K562 (cell line): ENCODE measurements around the gene MORF4L1. TPM values are rescaled to one million over a fixed set of nuclear protein-coding genes. Genes with fewer than 3 reads are reported as not detected.

Source experiments
- ATAC-seq: fragments of 200-7000 bp; cut with Tn5 transposase; 3 replicates; pipeline ENCODE4 v1.9.1; 2020; ENCODE audit warnings: moderate library complexity
- BruUV-seq: library from RNA; stranded (reverse); fragments of 400-500 nt; replicated peaks from 2 replicates; lab custom pipeline; 2021; lab: Mats Ljungman, UMichigan
- CTCF ChIA-PET: fragments of 300-600 bp; formaldehyde crosslinking; extraction: SDS; loops from one replicate; lab custom pipeline; 2021; ENCODE audit warnings: low intra/inter-chr PET ratio; lab: Yijun Ruan, JAX
- POLR2A ChIA-PET: fragments of 300-600, 350-650 bp; sonication (Branson Sonifier 250); formaldehyde crosslinking; extraction: SDS; loops from one replicate; lab custom pipeline; 2021; ENCODE audit warnings: antibody characterized with exemption, inconsistent platforms; lab: Yijun Ruan, JAX
- DNase-seq, 4 experiments: peaks; one replicate each; pipeline versions ENCODE4 v3.0.0 to v3.0.0-alpha.2; 2011 to 2018; ENCODE audit warnings: low spot score in 3 of 4, mixed read lengths in 3 of 4; ENCODE audit errors: extremely low read depth in 1 of 4
- FAIRE-seq: peaks from 2 replicates; lab custom pipeline; 2011; peaks lifted over from hg19 to GRCh38; lab: Jason Lieb, UNC
- H2AFZ ChIP-seq: 2 replicates; pipeline ENCODE4 v1.6.0; 2011; ENCODE audit warnings: low read depth, low read length, control low read depth, inconsistent platforms
- H3K27ac ChIP-seq: fragments of 200-600 bp; 3 replicates; pipeline ENCODE4 v1.8.0; 2011; ENCODE audit warnings: low read depth, mild to moderate bottlenecking, control low read depth, inconsistent platforms, low read length, moderate library complexity, mixed read lengths; ENCODE audit errors: extremely low read depth
- H3K27me3 ChIP-seq, 2 experiments: fragments of 300-600 bp in 1 of 2; 2 replicates in 1 of 2; 3 replicates in 1 of 2; pipeline versions ENCODE4 v1.6.0 to v1.8.0; 2011; ENCODE audit warnings: inconsistent platforms in 2 of 2, low read length in 2 of 2, mild to moderate bottlenecking in 1 of 2, mixed read lengths in 1 of 2, moderate library complexity in 1 of 2; ENCODE audit not compliant: control insufficient read depth in 2 of 2, insufficient read depth in 2 of 2
- H3K36me3 ChIP-seq: fragments of 300-600 bp; 3 replicates; pipeline ENCODE4 v1.8.0; 2011; ENCODE audit warnings: mild to moderate bottlenecking, low read length, inconsistent platforms; ENCODE audit not compliant: control insufficient read depth, insufficient read depth
- H3K4me1 ChIP-seq, 2 experiments: fragments of 200-600 bp in 1 of 2; replicated peaks in 1 of 2; 2 replicates in 1 of 2; 3 replicates in 1 of 2; pipeline versions ENCODE4 v1.5.1 to v1.8.0; 2011; ENCODE audit warnings: inconsistent platforms in 2 of 2, low read length in 2 of 2, mild to moderate bottlenecking in 1 of 2, mixed read lengths in 1 of 2, moderate library complexity in 1 of 2; ENCODE audit not compliant: control insufficient read depth in 2 of 2, insufficient read depth in 2 of 2
- H3K4me2 ChIP-seq: 2 replicates; pipeline ENCODE4 v1.6.1; 2011; ENCODE audit warnings: low read length, control low read depth, inconsistent platforms, mixed read lengths; ENCODE audit not compliant: insufficient read depth
- H3K4me3 ChIP-seq: fragments of 200-600 bp; sonication (generic), shearing (Covaris generic); 2 replicates; pipeline ENCODE4 v1.5.1; 2016; ENCODE audit warnings: control low read depth, inconsistent platforms
- H3K79me2 ChIP-seq: fragments of 200-600 bp; 3 replicates; pipeline ENCODE4 v1.8.0; 2011; ENCODE audit warnings: low read length, inconsistent platforms; ENCODE audit not compliant: control insufficient read depth, insufficient read depth
- H3K9ac ChIP-seq, 2 experiments: 2 replicates each; pipeline versions ENCODE4 v1.6.0 to v1.6.1; 2011; ENCODE audit warnings: low read depth in 2 of 2, low read length in 2 of 2, control low read depth in 1 of 2, inconsistent platforms in 1 of 2, mild to moderate bottlenecking in 1 of 2, mixed read lengths in 1 of 2; ENCODE audit not compliant: insufficient read depth in 1 of 2
- H3K9me1 ChIP-seq: one replicate; pipeline ENCODE4 v1.6.0; 2011; ENCODE audit warnings: inconsistent platforms, mild to moderate bottlenecking, low read length, moderate library complexity; ENCODE audit not compliant: control insufficient read depth, insufficient read depth
- H3K9me3 ChIP-seq: replicated peaks from 2 replicates; pipeline ENCODE4 v1.5.1; 2011; ENCODE audit warnings: low read depth, low read length, inconsistent platforms; ENCODE audit not compliant: control insufficient read depth, insufficient read depth
- H4K20me1 ChIP-seq: replicated peaks from 2 replicates; pipeline ENCODE4 v1.6.1; 2011; ENCODE audit warnings: low read length, inconsistent platforms, mixed read lengths; ENCODE audit not compliant: control insufficient read depth, insufficient read depth
- EP400 ChIP-seq: fragments of 450-650 bp; IDR thresholded peaks from 2 replicates; pipeline ENCODE4 v1.6.1; 2017; ENCODE audit warnings: antibody characterized with exemption, mild to moderate bottlenecking, moderate library complexity
- FOXK2 ChIP-seq, 2 experiments: fragments of 450-650 bp; IDR thresholded peaks in 1 of 2; conservative IDR thresholded peaks in 1 of 2; 2 replicates each; pipeline ENCODE4 v1.6.1; 2016; ENCODE audit warnings: low read depth in 2 of 2, mild to moderate bottlenecking in 1 of 2
- MTA3 ChIP-seq: fragments of 450-650 bp; formaldehyde crosslinking; IDR thresholded peaks from 2 replicates; pipeline ENCODE4 v1.6.1; 2017; ENCODE audit warnings: mild to moderate bottlenecking, borderline replicate concordance
- RBM25 ChIP-seq: fragments of 200-400 bp; formaldehyde crosslinking; IDR thresholded peaks from 2 replicates; pipeline ENCODE4 v1.6.1; 2018; ENCODE audit warnings: low read length, low read depth, moderate library complexity; ENCODE audit not compliant: severe bottlenecking
- RERE ChIP-seq: sonication (generic); formaldehyde crosslinking; IDR thresholded peaks from 2 replicates; pipeline ENCODE4 v1.8.0; 2023; ENCODE audit warnings: missing genetic modification reagents, mild to moderate bottlenecking, borderline replicate concordance
- ZNF121 ChIP-seq: sonication (generic); formaldehyde crosslinking; conservative IDR thresholded peaks from 2 replicates; pipeline ENCODE4 v1.8.0; 2022; ENCODE audit warnings: missing genetic modification reagents
- WGBS: fragments of 100-300 bp; shearing (Covaris generic); methylation state at CpG from one replicate; pipeline ENCODE4 v1.1.6; 2016; ENCODE audit warnings: low coverage, mixed read lengths; ENCODE audit not compliant: insufficient coverage; ENCODE audit errors: missing lambda C conversion rate; 5-methylcytosine and 5-hydroxymethylcytosine counted together
- in situ Hi-C: fragments of 300-500 bp; cut with MboI; formaldehyde crosslinking; loops from 4 replicates; pipeline ENCODE4 v1.15.0; 2018; ENCODE audit warnings: inconsistent platforms, mixed read lengths
- intact Hi-C: fragments of 100-400 bp; cut with micrococcal nuclease; formaldehyde crosslinking; loops from 2 replicates; pipeline ENCODE4 v1.14.2; 2022
- polyA plus RNA-seq, 8 experiments: library from polyadenylated mRNA; depleted of rRNA in 4 of 8; stranded (reverse) in 5 of 8; unstranded in 3 of 8; fragments of >200 nt; fragmentation: Nextera tagmentation in 2 of 8; fragmentation: Illumina TruSeq in 1 of 8; extraction: Ambion mirVana in 2 of 8; extraction: Trizol in 1 of 8; gene quantifications; 2 replicates each; pipeline versions ENCODE4 v1.2.1 to v1.2.3, GENCODE V29; 2011 to 2014; ENCODE audit warnings: inconsistent platforms in 1 of 8, missing spikeins in 1 of 8
- total RNA-seq, 7 experiments: library from RNA; depleted of rRNA in 6 of 7; stranded (reverse); fragments of >200 nt in 6 of 7; fragmentation: Illumina TruSeq in 2 of 7; extraction: Trizol in 2 of 7; gene quantifications; 2 replicates each; pipeline versions ENCODE4 v1.2.1 to v1.2.3, GENCODE V29; 2011 to 2021; ENCODE audit warnings: low replicate concordance in 1 of 7
- TF ChIP-seq, protein P1 (sequence below): IDR thresholded peaks from 2 replicates; pipeline ENCODE4 v1.6.1; 2014; ENCODE audit warnings: antibody characterized with exemption

Gene MORF4L1
- total and polyA plus RNA-seq, 9 of the 15 experiments (the other 6 are each of a cell fraction or from before 2014, with no cell fraction given) = 127 to 615 (median 281) TPM

DNA sequence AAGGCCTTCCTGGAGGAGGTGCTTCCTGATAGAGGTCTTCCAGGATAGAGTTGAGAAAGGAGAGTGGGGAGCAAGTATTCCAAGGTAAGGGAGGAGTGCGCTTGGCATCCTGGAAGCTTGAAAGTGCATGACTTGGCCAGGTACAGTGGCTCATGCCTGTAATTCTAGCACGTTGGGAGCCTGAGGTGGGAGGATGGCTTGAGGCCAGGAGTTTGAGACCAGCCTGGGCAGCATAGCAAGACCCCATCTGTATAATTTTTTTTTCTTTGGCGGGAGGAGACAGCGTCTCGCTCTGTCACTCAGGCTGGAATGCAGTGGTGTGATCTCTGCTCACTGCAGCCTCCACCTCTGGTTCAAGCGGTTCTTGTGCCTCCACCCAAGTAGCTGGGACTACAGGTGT lies 19.2 kb upstream of the MORF4L1 start:
- Histone ChIP-seq H3K4me3 (no peak overlapping the region), H2AFZ (no peak overlapping the region), H3K36me3 (no peaks in the 10 kb centered on the region), H4K20me1 (no peaks in the 10 kb centered on the region), H3K9ac (no peak overlapping the region), H3K9me3 (no peaks in the 10 kb centered on the region), H3K4me2 (no peak overlapping the region), H3K27me3 (no peaks in the 10 kb centered on the region; a peak in 1 of 5 replicates), H3K27ac (no peak overlapping the region), H3K9me1 (no peaks in the 10 kb centered on the region), H3K79me2 (no peaks in the 10 kb centered on the region), H3K4me1 (no peaks in the 10 kb centered on the region)
- CTCF ChIA-PET = no interaction called here
- peak; percentile 87 for TF ChIP-seq ZNF121 (CRISPR knock-in tag)
- TF ChIP-seq RBM25 = peak; percentile 10
- no peak for TF ChIP-seq EP400
- 60% methylated on average over 6 of the region's 6 CpGs for WGBS
- in situ Hi-C loops (no loop called here), intact Hi-C loops (no loop called here)
- no peak for ATAC-seq
- POLR2A ChIA-PET = interaction anchor here (0.5 kb wide), 1 partner anchor 44 kb away, joined by 4 read pairs; no protein-coding TSS in a partner anchor
- BruUV-seq = no TSS peak
- DNase-seq = no peak
- no peak for FAIRE-seq

- Histone ChIP-seq H3K36me3 (no peaks in the 10 kb centered on the region), H4K20me1 (no peaks in the 10 kb centered on the region), H2AFZ (no peak overlapping the region), H3K9me1 (no peaks in the 10 kb centered on the region), H3K27ac (no peak overlapping the region), H3K27me3 (no peaks in the 10 kb centered on the region; a peak in 1 of 5 replicates), H3K4me2 (no peak overlapping the region), H3K9me3 (no peaks in the 10 kb centered on the region), H3K9ac (no peak overlapping the region), H3K4me3 (no peak overlapping the region), H3K79me2 (no peaks in the 10 kb centered on the region), H3K4me1 (no peaks in the 10 kb centered on the region)
- intact Hi-C loops = no loop called here
- DNase-seq = no peak
- CTCF ChIA-PET = no interaction called here
- BruUV-seq = no TSS peak
- 0% methylated on average over 1 of the region's 2 CpGs for WGBS
- in situ Hi-C loops = no loop called here
- no peak for FAIRE-seq
- ATAC-seq = no peak
- POLR2A ChIA-PET = no interaction called here
- TF ChIP-seq FOXK2 (conservative IDR thresholded peaks at IDR 0.05 in 1 of 2, IDR thresholded peaks at IDR 0.05 in 1 of 2; ENCODE audit: low read depth in 2 of 2) = no peak
- TF ChIP-seq MTA3 = no peak
- TF ChIP-seq RERE (CRISPR knock-in tag) = no peak
- TF ChIP-seq, protein P1, sequence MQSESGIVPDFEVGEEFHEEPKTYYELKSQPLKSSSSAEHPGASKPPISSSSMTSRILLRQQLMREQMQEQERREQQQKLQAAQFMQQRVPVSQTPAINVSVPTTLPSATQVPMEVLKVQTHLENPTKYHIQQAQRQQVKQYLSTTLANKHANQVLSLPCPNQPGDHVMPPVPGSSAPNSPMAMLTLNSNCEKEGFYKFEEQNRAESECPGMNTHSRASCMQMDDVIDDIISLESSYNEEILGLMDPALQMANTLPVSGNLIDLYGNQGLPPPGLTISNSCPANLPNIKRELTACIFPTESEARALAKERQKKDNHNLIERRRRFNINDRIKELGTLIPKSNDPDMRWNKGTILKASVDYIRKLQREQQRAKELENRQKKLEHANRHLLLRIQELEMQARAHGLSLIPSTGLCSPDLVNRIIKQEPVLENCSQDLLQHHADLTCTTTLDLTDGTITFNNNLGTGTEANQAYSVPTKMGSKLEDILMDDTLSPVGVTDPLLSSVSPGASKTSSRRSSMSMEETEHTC = no peak
Observed at GRCh38 chr15:78854833-78855372, 17.8 kb upstream of the MORF4L1 start.
